Neural progenitor cell (in vitro differentiated cells): ENCODE data around the gene CTR9.

Source experiments
- EZH2 ChIP-seq: fragments of 200-600 bp; sonication (generic); IDR thresholded peaks from 2 replicates; pipeline ENCODE4 v1.6.1; 2017; ENCODE audit warnings: antibody characterized with exemption, mild to moderate bottlenecking, moderate library complexity
- TF ChIP-seq, protein P1 (sequence below): fragments of 200-600 bp; sonication (generic); IDR thresholded peaks from 2 replicates; pipeline ENCODE4 v1.5.1; 2017; ENCODE audit warnings: antibody characterized with exemption, mild to moderate bottlenecking

DNA sequence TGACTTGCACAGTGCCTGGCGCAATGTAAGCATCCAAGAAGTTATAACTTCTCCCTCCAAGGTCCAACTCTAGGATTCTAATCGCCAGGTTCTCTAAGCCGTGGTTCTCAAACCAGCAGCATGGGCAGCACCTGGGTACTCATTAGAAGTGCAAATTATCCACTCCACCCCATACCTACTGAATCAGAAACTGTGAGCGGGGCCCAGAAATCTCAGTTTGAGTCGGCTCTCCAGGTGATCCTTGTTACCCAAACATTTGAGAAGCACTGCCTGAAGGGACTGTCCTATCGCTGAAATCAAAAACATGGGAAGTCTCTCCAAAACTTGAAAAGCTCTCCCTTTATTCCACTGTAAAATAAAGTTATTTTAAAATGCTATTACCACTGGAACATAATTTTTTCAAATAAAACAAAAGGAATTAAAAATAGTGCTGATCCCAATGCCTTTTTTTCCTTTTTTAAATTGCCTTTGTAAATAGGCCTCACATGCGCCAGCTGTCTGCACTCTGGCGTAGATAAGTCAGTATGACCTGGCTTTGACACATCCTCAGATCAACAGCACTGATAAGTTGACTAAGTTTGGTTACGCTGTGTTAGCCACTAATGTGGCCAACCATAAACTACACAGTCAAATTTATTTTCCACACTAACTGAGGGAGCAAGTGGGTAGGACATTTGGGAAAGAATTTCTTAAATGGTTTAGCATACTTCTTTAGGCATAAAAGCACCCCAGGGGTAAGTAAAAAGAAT is 8.4 kb upstream of the CTR9 start:
- TF ChIP-seq, protein P1, sequence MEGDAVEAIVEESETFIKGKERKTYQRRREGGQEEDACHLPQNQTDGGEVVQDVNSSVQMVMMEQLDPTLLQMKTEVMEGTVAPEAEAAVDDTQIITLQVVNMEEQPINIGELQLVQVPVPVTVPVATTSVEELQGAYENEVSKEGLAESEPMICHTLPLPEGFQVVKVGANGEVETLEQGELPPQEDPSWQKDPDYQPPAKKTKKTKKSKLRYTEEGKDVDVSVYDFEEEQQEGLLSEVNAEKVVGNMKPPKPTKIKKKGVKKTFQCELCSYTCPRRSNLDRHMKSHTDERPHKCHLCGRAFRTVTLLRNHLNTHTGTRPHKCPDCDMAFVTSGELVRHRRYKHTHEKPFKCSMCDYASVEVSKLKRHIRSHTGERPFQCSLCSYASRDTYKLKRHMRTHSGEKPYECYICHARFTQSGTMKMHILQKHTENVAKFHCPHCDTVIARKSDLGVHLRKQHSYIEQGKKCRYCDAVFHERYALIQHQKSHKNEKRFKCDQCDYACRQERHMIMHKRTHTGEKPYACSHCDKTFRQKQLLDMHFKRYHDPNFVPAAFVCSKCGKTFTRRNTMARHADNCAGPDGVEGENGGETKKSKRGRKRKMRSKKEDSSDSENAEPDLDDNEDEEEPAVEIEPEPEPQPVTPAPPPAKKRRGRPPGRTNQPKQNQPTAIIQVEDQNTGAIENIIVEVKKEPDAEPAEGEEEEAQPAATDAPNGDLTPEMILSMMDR: no peak
- TF ChIP-seq EZH2: no peak
